MM.1S (cell line): ENCODE measurements around the gene IQCF5.

Experiments used
- DNase-seq: peaks from one replicate; pipeline ENCODE4 v3.0.0-alpha.2; 2015
- H2AFZ ChIP-seq: fragments of 300-600 bp; sonication (generic); 2 replicates; pipeline ENCODE4 v1.6.0; 2016; ENCODE audit warnings: antibody characterized with exemption, low read length
- H3F3A ChIP-seq: fragments of 300-600 bp; sonication (generic); 2 replicates; pipeline ENCODE4 v1.6.1; 2016; ENCODE audit warnings: mild to moderate bottlenecking, antibody characterized with exemption, low read length, moderate library complexity, mixed read lengths; ENCODE audit not compliant: insufficient read depth
- H3K27ac ChIP-seq: fragments of 300-600 bp; sonication (generic); 2 replicates; pipeline ENCODE4 v1.5.1; 2016; ENCODE audit warnings: mild to moderate bottlenecking, low read length
- H3K27me3 ChIP-seq: fragments of 300-600 bp; sonication (generic); replicated peaks from 2 replicates; pipeline ENCODE4 v1.6.0; 2016; ENCODE audit warnings: low read length; ENCODE audit not compliant: insufficient read depth
- H3K36me3 ChIP-seq: fragments of 300-600 bp; sonication (generic); replicated peaks from 2 replicates; pipeline ENCODE4 v1.6.1; 2016; ENCODE audit warnings: mild to moderate bottlenecking, low read length, mixed read lengths; ENCODE audit not compliant: insufficient read depth
- H3K4me1 ChIP-seq: fragments of 300-600 bp; sonication (generic); 2 replicates; pipeline ENCODE4 v1.6.1; 2016; ENCODE audit warnings: low read length, mixed read lengths
- H3K4me2 ChIP-seq: fragments of 300-600 bp; sonication (generic); 2 replicates; pipeline ENCODE4 v1.6.0; 2016; ENCODE audit warnings: low read depth, low read length
- H3K4me3 ChIP-seq: fragments of 300-600 bp; sonication (generic); 2 replicates; pipeline ENCODE4 v1.5.1; 2016; ENCODE audit warnings: low read length, mixed read lengths
- H3K79me2 ChIP-seq: fragments of 300-600 bp; sonication (generic); 2 replicates; pipeline ENCODE4 v1.6.1; 2016; ENCODE audit warnings: mixed run types, low read length, mixed read lengths
- H3K9ac ChIP-seq: fragments of 300-600 bp; sonication (generic); 2 replicates; pipeline ENCODE4 v1.6.1; 2016; ENCODE audit warnings: low read length, mixed read lengths
- H3K9me2 ChIP-seq: fragments of 300-600 bp; sonication (generic); replicated peaks from 2 replicates; pipeline ENCODE4 v1.6.1; 2016; ENCODE audit warnings: mild to moderate bottlenecking, low read length, mixed read lengths; ENCODE audit not compliant: insufficient read depth
- H3K9me3 ChIP-seq: fragments of 300-600 bp; sonication (generic); replicated peaks from 2 replicates; pipeline ENCODE4 v1.6.1; 2016; ENCODE audit warnings: mild to moderate bottlenecking, low read length, mixed read lengths; ENCODE audit not compliant: insufficient read depth
- H4K20me1 ChIP-seq: fragments of 300-600 bp; sonication (generic); 2 replicates; pipeline ENCODE4 v1.6.1; 2016; ENCODE audit warnings: mild to moderate bottlenecking, low read length, moderate library complexity, mixed read lengths; ENCODE audit not compliant: insufficient read depth
- EZH2 ChIP-seq: fragments of 300-600 bp; sonication (generic); optimal IDR thresholded peaks from 2 replicates; pipeline ENCODE3; 2017; ENCODE audit warnings: low read depth, mild to moderate bottlenecking, antibody characterized with exemption, low read length, mixed read lengths
- EZH2phosphoT487 ChIP-seq: fragments of 300-600 bp; sonication (generic); IDR thresholded peaks from 2 replicates; pipeline ENCODE4 v1.6.1; 2018; ENCODE audit warnings: antibody characterized with exemption, low read length
- TF ChIP-seq, protein P1 (sequence below): fragments of 300-600 bp; sonication (generic); IDR thresholded peaks from 2 replicates; pipeline ENCODE4 v1.5.1; 2016; ENCODE audit warnings: antibody characterized with exemption, low read length, mixed read lengths

IQCF5 gene

DNA sequence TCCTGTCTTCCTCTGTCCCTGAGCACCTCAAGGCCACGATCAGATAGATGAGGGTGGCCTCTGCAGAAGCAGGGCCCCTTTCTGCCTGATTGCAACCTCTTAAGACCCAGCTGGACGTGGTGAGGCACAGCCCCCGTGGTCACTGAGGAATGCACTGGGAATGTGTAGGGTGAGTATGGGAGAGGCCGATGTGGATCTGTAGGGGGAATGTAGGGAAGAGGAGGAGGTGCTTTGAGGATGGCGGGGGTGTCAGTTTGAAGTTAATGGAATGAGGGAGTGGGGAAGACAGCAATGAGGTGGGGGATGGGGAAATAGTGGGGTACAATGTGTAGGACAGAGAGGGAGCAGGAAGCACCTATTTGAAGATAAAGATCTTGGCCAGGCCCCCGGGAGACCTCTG lies 785 bp upstream of the IQCF5 start:
- DNase-seq, result no peak
- Histone ChIP-seq H3K4me1 (no peaks in the 10 kb centered on the region), H3K4me2 (no peak overlapping the region), H3K4me3 (no peak overlapping the region), H2AFZ (no peak overlapping the region), H3K79me2 (no peaks in the 10 kb centered on the region), H3K9me3 (no peaks in the 10 kb centered on the region), H3K36me3 (no peaks in the 10 kb centered on the region), H3K9ac (no peak overlapping the region), H4K20me1 (no peaks in the 10 kb centered on the region), H3K27me3 (no peaks in the 10 kb centered on the region), H3K9me2 (no peaks in the 10 kb centered on the region), H3F3A (no peaks in the 10 kb centered on the region), H3K27ac (no peak overlapping the region)
- no peak for TF ChIP-seq EZH2phosphoT487
- TF ChIP-seq, protein P1, sequence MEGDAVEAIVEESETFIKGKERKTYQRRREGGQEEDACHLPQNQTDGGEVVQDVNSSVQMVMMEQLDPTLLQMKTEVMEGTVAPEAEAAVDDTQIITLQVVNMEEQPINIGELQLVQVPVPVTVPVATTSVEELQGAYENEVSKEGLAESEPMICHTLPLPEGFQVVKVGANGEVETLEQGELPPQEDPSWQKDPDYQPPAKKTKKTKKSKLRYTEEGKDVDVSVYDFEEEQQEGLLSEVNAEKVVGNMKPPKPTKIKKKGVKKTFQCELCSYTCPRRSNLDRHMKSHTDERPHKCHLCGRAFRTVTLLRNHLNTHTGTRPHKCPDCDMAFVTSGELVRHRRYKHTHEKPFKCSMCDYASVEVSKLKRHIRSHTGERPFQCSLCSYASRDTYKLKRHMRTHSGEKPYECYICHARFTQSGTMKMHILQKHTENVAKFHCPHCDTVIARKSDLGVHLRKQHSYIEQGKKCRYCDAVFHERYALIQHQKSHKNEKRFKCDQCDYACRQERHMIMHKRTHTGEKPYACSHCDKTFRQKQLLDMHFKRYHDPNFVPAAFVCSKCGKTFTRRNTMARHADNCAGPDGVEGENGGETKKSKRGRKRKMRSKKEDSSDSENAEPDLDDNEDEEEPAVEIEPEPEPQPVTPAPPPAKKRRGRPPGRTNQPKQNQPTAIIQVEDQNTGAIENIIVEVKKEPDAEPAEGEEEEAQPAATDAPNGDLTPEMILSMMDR, result no peak

DNA sequence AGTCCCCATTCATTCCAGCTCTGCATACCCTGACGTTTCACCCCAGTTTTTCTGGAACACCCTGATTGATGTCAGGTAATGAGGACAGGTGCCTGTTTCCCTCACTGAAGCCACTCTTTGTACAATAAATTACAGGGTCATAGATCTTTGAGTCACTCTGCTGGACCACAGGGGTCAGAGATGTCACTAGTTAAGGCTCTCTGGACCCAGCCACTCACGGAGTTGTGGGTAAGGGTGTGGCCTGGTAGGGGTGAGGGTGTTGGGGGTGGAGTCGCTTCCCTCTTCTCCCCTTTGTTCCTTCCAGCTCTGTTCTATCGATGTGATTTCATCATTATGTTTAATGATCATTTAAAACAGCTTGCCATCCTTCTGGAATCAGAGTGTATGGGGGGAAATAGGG lies 512 bp downstream of the IQCF5 start:
- Histone ChIP-seq H3K27ac (no peak overlapping the region), H3K27me3 (no peaks in the 10 kb centered on the region), H3K36me3 (no peaks in the 10 kb centered on the region), H3K4me2 (no peak overlapping the region), H2AFZ (no peak overlapping the region), H3K9me3 (no peaks in the 10 kb centered on the region), H3K4me3 (no peak overlapping the region), H3K4me1 (no peaks in the 10 kb centered on the region), H3F3A (no peaks in the 10 kb centered on the region), H3K79me2 (no peaks in the 10 kb centered on the region), H4K20me1 (no peaks in the 10 kb centered on the region), H3K9me2 (no peaks in the 10 kb centered on the region), H3K9ac (no peak overlapping the region)
- no peak for DNase-seq
- TF ChIP-seq EZH2 (no peak), EZH2phosphoT487 (no peak)
- TF ChIP-seq, protein P1, result no peak

- H3K9ac ChIP-seq, result no peak overlapping the region
- no peak overlapping the region for H2AFZ ChIP-seq
- DNase-seq, result no peak
- no peaks in the 10 kb centered on the region for H3K27me3 ChIP-seq
- no peaks in the 10 kb centered on the region for H3K9me3 ChIP-seq
- no peak for TF ChIP-seq EZH2phosphoT487
- no peak for TF ChIP-seq EZH2
- TF ChIP-seq, protein P1, result no peak
- H3K36me3 ChIP-seq, result no peaks in the 10 kb centered on the region
- H4K20me1 ChIP-seq, result no peaks in the 10 kb centered on the region
- H3K4me3 ChIP-seq, result no peak overlapping the region
- H3K27ac ChIP-seq, result no peak overlapping the region
- H3K4me1 ChIP-seq, result no peaks in the 10 kb centered on the region
- no peaks in the 10 kb centered on the region for H3K9me2 ChIP-seq
- H3K79me2 ChIP-seq, result no peaks in the 10 kb centered on the region
- no peak overlapping the region for H3K4me2 ChIP-seq
- no peaks in the 10 kb centered on the region for H3F3A ChIP-seq
Measured at GRCh38 chr3:51874411-51874810, 990 bp downstream of the IQCF5 start.

- no peak overlapping the region for H3K4me2 ChIP-seq
- H3K4me1 ChIP-seq, result no peaks in the 10 kb centered on the region
- no peaks in the 10 kb centered on the region for H3K9me3 ChIP-seq
- no peak overlapping the region for H3K4me3 ChIP-seq
- no peak overlapping the region for H3K9ac ChIP-seq
- no peaks in the 10 kb centered on the region for H3K9me2 ChIP-seq
- H3K27me3 ChIP-seq, result no peaks in the 10 kb centered on the region
- H3K27ac ChIP-seq, result no peak overlapping the region
- DNase-seq, result no peak
- H2AFZ ChIP-seq, result no peak overlapping the region
- no peaks in the 10 kb centered on the region for H3K36me3 ChIP-seq
- H3K79me2 ChIP-seq, result no peaks in the 10 kb centered on the region
- H3F3A ChIP-seq, result no peaks in the 10 kb centered on the region
- H4K20me1 ChIP-seq, result no peaks in the 10 kb centered on the region
- TF ChIP-seq, protein P1, result no peak
- no peak for TF ChIP-seq EZH2
- no peak for TF ChIP-seq EZH2phosphoT487
Measured at GRCh38 chr3:51873876-51874275, 1.5 kb downstream of the IQCF5 start.
